ENCODE measurements around the gene ALOX5AP.

Gene ALOX5AP

DNA sequence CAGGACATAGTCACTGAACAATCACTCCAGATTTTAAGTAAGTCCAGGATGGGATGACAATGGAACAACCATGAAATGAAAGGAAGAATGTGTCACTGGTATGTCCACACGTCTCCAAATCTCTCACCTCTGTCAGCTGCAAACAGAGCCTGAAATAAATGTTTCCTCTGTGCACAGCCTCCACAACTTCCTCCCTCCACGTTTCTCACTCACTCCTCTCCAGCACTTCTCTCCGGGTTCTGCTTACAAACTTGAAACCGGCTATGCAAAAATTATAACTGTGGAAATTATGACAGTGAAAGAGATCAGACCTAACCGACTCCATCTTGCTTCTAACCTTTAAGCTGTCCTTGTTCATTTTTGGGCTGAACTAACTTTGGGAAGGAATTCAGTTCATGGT, 35.0 kb upstream of the ALOX5AP start:
- TF ChIP-seq MYC (IDR thresholded peaks at IDR 0.05; ENCODE audit: low read depth, low read length) (no peak), POLR2A (IDR thresholded peaks at IDR 0.05; ENCODE audit: extremely low read depth, insufficient read length) (no peak)
- TF ChIP-seq, protein P1, sequence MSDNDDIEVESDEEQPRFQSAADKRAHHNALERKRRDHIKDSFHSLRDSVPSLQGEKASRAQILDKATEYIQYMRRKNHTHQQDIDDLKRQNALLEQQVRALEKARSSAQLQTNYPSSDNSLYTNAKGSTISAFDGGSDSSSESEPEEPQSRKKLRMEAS (IDR thresholded peaks at IDR 0.05; ENCODE audit: low read depth, low read length): no peak
- TF ChIP-seq, protein P2, sequence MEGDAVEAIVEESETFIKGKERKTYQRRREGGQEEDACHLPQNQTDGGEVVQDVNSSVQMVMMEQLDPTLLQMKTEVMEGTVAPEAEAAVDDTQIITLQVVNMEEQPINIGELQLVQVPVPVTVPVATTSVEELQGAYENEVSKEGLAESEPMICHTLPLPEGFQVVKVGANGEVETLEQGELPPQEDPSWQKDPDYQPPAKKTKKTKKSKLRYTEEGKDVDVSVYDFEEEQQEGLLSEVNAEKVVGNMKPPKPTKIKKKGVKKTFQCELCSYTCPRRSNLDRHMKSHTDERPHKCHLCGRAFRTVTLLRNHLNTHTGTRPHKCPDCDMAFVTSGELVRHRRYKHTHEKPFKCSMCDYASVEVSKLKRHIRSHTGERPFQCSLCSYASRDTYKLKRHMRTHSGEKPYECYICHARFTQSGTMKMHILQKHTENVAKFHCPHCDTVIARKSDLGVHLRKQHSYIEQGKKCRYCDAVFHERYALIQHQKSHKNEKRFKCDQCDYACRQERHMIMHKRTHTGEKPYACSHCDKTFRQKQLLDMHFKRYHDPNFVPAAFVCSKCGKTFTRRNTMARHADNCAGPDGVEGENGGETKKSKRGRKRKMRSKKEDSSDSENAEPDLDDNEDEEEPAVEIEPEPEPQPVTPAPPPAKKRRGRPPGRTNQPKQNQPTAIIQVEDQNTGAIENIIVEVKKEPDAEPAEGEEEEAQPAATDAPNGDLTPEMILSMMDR (IDR thresholded peaks at IDR 0.05; ENCODE audit: low read depth, low read length): no peak
- H3K4me3 ChIP-seq (ENCODE audit: low read depth, low read length): no peak overlapping the region
- DNase-seq (ENCODE audit: low read depth): no peak

DNA sequence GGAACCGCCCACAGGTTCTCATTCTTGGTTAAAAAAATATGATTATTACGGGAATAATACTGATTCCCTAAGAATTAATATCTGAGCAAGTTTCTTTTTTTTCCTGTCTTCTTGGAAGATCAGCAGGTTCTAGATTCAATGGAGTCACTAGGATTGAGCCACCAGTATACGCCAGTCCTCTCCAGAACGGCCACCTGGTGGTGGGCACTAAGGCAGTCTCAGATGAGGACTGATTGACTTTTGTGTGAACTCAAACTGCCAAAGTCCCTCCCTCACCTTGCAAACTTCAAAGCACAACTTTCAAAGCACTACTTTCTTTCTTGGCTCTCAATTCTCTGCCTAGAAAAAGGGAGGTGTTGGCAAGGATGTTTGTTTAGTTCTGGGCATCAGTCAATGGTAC, 33.3 kb upstream of the ALOX5AP start:
- H3K4me3 ChIP-seq (ENCODE audit: low read depth, low read length): no peak overlapping the region
- DNase-seq (ENCODE audit: low read depth): no peak
- TF ChIP-seq, protein P2 (IDR thresholded peaks at IDR 0.05; ENCODE audit: low read depth, low read length): peak; percentile 5
- TF ChIP-seq, protein P1 (IDR thresholded peaks at IDR 0.05; ENCODE audit: low read depth, low read length): no peak

DNA sequence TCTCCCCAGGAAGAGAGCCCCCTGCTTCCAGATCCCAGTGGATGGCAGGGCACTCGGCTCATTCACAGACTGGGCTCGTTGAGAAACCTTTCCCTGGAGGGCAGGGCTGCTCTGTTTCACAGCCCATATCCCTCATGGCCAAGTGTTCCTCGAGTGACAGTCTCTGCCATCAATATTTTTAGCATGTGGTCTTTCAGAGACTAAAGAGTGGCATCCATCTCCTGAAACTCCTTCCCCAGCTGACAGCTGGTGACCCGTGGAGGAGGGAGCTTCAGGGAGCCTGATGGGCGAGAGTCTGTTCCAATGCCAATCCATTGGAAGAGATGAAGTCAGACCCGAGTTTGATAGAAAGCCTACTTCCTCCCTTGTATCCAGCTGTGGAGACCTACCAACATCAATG, 30.7 kb upstream of the ALOX5AP start:
- TF ChIP-seq MYC (IDR thresholded peaks at IDR 0.05; ENCODE audit: low read depth, low read length) (no peak), POLR2A (IDR thresholded peaks at IDR 0.05; ENCODE audit: extremely low read depth, insufficient read length) (no peak)
- TF ChIP-seq, protein P2 (IDR thresholded peaks at IDR 0.05; ENCODE audit: low read depth, low read length): no peak
- TF ChIP-seq, protein P1 (IDR thresholded peaks at IDR 0.05; ENCODE audit: low read depth, low read length): no peak
- no peak overlapping the region for H3K4me3 ChIP-seq (ENCODE audit: low read depth, low read length)
- DNase-seq (ENCODE audit: low read depth): no peak

DNA sequence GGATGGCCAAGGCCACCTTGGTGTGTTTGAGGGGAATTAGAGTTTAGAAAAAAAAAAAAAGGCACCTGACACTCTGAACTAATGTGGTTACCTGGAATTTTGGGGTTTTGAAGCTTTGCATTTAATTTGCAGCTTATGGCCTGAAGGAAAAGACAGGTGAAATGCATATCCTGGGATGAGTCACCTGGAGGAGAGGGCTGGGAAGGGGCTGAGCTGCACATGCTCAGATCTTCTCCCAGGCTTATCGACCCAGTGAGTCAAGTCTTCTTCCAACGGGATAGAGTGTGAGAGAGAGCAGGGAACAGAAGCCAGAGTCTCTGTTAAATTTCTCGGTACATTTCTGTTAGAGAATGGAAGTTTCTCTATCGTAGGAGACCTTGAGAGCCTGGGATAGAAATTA, 29.7 kb upstream of the ALOX5AP start:
- DNase-seq (ENCODE audit: low read depth): no peak

DNA sequence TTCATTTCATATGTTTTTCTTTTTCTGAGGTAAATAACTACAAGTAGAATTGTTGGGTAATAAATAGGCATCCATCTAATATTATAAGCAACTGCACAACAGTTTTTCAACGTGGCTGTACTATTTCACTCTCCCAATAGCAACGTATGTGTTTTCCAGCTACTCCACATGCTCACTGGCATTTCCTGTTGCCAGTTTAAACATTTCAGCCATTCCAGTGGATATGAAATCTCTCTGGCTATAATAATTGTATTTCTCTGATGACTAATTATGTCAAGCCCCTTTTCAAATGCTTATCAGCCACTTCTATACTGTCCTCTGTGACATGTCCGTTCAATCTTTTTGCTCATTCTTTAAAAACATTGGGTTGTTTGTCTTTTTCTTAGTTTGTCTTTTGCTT, 26.8 kb upstream of the ALOX5AP start:
- no peak for DNase-seq (ENCODE audit: low read depth)

More for the DNA sequence above, 29.7 kb upstream of the ALOX5AP start:
- H3K4me3 ChIP-seq (ENCODE audit: low read depth, low read length): no peak overlapping the region
- TF ChIP-seq POLR2A (IDR thresholded peaks at IDR 0.05; ENCODE audit: extremely low read depth, insufficient read length) (no peak), MYC (IDR thresholded peaks at IDR 0.05; ENCODE audit: low read depth, low read length) (no peak)
- TF ChIP-seq, protein P1 (IDR thresholded peaks at IDR 0.05; ENCODE audit: low read depth, low read length): no peak
- TF ChIP-seq, protein P2 (IDR thresholded peaks at IDR 0.05; ENCODE audit: low read depth, low read length): no peak

DNA sequence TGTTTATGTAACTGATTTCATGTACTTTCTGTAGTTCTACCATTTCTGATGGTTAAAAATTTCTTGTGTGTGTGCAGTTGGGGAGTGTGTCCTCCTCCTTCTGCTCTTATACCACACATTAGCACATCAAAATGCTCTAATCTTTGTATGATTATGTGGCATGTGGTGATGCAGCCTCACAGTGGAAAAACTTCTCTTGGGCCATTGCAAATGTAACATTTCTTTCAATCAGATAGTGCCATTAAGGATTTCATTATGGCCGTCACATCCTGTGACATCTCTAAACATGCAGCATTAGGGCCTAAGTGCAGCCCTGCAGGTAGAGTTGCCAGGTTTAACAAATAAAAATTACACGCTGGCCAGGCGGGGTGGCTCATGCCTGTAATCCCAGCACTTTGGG, 24.9 kb upstream of the ALOX5AP start:
- no peak for TF ChIP-seq MYC (IDR thresholded peaks at IDR 0.05; ENCODE audit: low read depth, low read length)
- TF ChIP-seq POLR2A (IDR thresholded peaks at IDR 0.05; ENCODE audit: extremely low read depth, insufficient read length): no peak
- TF ChIP-seq, protein P2 (IDR thresholded peaks at IDR 0.05; ENCODE audit: low read depth, low read length): no peak
- TF ChIP-seq, protein P1 (IDR thresholded peaks at IDR 0.05; ENCODE audit: low read depth, low read length): no peak
- H3K4me3 ChIP-seq (ENCODE audit: low read depth, low read length): no peak overlapping the region
- DNase-seq (ENCODE audit: low read depth): no peak

More for the DNA sequence above, 26.8 kb upstream of the ALOX5AP start:
- TF ChIP-seq MYC (IDR thresholded peaks at IDR 0.05; ENCODE audit: low read depth, low read length) (no peak), POLR2A (IDR thresholded peaks at IDR 0.05; ENCODE audit: extremely low read depth, insufficient read length) (no peak)
- H3K4me3 ChIP-seq (ENCODE audit: low read depth, low read length): no peak overlapping the region

Data from NB4 (cell line).